ENCODE results near the gene HSDL1.

Gene HSDL1

GRCh38 chr16:84075376-84075775 is 69.6 kb downstream of the HSDL1 start:
- DNase-seq: no peak

- no peak for DNase-seq
Observed at GRCh38 chr16:84074721-84075120, 70.3 kb downstream of the HSDL1 start.

Data from KG1 (cell line).